GM19397 (cell line): ENCODE measurements around the gene NUP210L.

ENCODE experiments used
- ATAC-seq: cut with Tn5 transposase; IDR thresholded peaks from one replicate; pipeline ENCODE4 v1.9.1; 2021; ENCODE audit warnings: mild to moderate bottlenecking, moderate library complexity; ENCODE audit not compliant: unreplicated experiment

NUP210L gene

GRCh38 chr1:153945795-153946621 lies 208.9 kb downstream of the NUP210L start:
- peak; percentile 75 for ATAC-seq

GRCh38 chr1:153945131-153945794 lies 209.6 kb downstream of the NUP210L start:
- ATAC-seq, result no peak

- ATAC-seq, result no peak
Observed at GRCh38 chr1:153944827-153945117, 210.1 kb downstream of the NUP210L start.

GRCh38 chr1:153944005-153944826 lies 210.7 kb downstream of the NUP210L start:
- no peak for ATAC-seq

GRCh38 chr1:153942766-153943549 lies 211.9 kb downstream of the NUP210L start:
- no peak for ATAC-seq
